Heart left ventricle (tissue), 16 donors: ENCODE measurements around the gene NUP58. TPM values are rescaled to one million over a fixed set of nuclear protein-coding genes. Genes with fewer than 3 reads are reported as not detected.

Experiments used
- ATAC-seq, 4 donors: fragments of 200-7000 bp; cut with Tn5 transposase; one replicate each; pipeline ENCODE4 v1.9.1; 2020 to 2022; ENCODE audit warnings: moderate library complexity in 4 of 4, mild to moderate bottlenecking in 3 of 4, moderate number of reproducible peaks in 1 of 4
- DNase-seq, 5 donors: peaks; one replicate each; pipeline ENCODE4 v3.0.0-alpha.2; 2020
- H3K27ac ChIP-seq, 12 donors: fragments of 200-600 bp; sonication (generic) in 4 of 12; one replicate each; pipeline versions ENCODE4 v1.5.0 to v1.8.0; 2016 to 2022; ENCODE audit warnings: mild to moderate bottlenecking in 2 of 12
- H3K27me3 ChIP-seq, 9 donors: fragments of 200-600 bp; sonication (generic) in 2 of 9; one replicate each; pipeline versions ENCODE4 v1.5.1 to v1.8.0; 2016 to 2022; ENCODE audit warnings: mild to moderate bottlenecking in 3 of 9
- H3K36me3 ChIP-seq, 9 donors: fragments of 200-600 bp; sonication (generic) in 2 of 9; one replicate each; pipeline versions ENCODE4 v1.5.0 to v1.8.0; 2018 to 2022; ENCODE audit warnings: mild to moderate bottlenecking in 2 of 9
- H3K4me1 ChIP-seq, 12 donors: fragments of 200-600 bp; sonication (generic) in 4 of 12; one replicate each; pipeline versions ENCODE4 v1.5.0 to v1.8.0; 2016 to 2022; ENCODE audit warnings: mild to moderate bottlenecking in 3 of 12
- H3K4me3 ChIP-seq, 12 donors: fragments of 200-600 bp; sonication (generic) in 4 of 12; one replicate each; pipeline versions ENCODE4 v1.5.0 to v1.8.0; 2017 to 2022; ENCODE audit warnings: mild to moderate bottlenecking in 9 of 12, moderate library complexity in 4 of 12
- H3K9me3 ChIP-seq, 12 donors: fragments of 200-600 bp; sonication (generic) in 4 of 12; one replicate each; pipeline versions ENCODE4 v1.5.0 to v1.8.0; 2016 to 2022; ENCODE audit warnings: mild to moderate bottlenecking in 1 of 12
- POLR2A ChIP-seq, 2 donors: fragments of 450-650 bp; IDR thresholded peaks; one replicate each; pipeline ENCODE4 v1.6.1; 2017; ENCODE audit warnings: antibody characterized with exemption in 2 of 2, mild to moderate bottlenecking in 2 of 2, moderate library complexity in 2 of 2
- WGBS, 4 donors: extraction: QIAGEN DNeasy Blood & Tissue Kit in 2 of 4; methylation state at CpG; one replicate each; pipeline versions ENCODE4 v1.1.5 to v1.1.7; 2013 to 2018; 5-methylcytosine and 5-hydroxymethylcytosine counted together
- intact Hi-C, 10 donors: fragments of 100-400 bp; cut with DNase I; formaldehyde crosslinking; loops; one replicate each; pipeline versions ENCODE4 v1.11.1 to v1.14.2; 2022
- polyA plus RNA-seq, 2 donors: library from polyadenylated mRNA; stranded (reverse); fragments of 200-250 nt; gene quantifications; one replicate each; pipeline ENCODE4 v1.2.3, GENCODE V29; 2013
- total RNA-seq, 9 donors: library from RNA; depleted of rRNA in 2 of 9; stranded (reverse); fragments of >200 nt in 2 of 9; fragmentation: NEBNext Ultra II Directional in 3 of 9; extraction: Animal tissue kit (Norgen Biotek cat#: 25700) in 3 of 9; gene quantifications; one replicate each; pipeline versions ENCODE4 v1.1.0 to v1.2.4, GENCODE V29; 2016 to 2023
- TF ChIP-seq, protein P1 (sequence below), 12 donors: fragments of 200-600 bp; sonication (generic) in 4 of 12; IDR thresholded peaks; one replicate each; pipeline versions ENCODE4 v1.5.0 to v1.8.0; 2018 to 2022; ENCODE audit warnings: antibody characterized with exemption in 12 of 12, mild to moderate bottlenecking in 5 of 12
- donor health status: ischemic (EF 13 %, LVEDD 7.1; RV severe dilation, severe dysfunction).
- donor health status: healthy with polysubstance abuse.
- donor health status: DM: no; HTN: yes; CAD: no.
- donor health status: DM: no; HTN: no; CAD: no.
- donor health status: ischemic (EF 25% LVEDD 6.9; RV normal size, moderate dysfunction).
- donor health status: ischemic (EF 25% LVEDD 5.7; RV mildly dilated, moderate dysfunction).
- donor health status: healthy.
- donor health status: DM: yes; HTN: yes; CAD: no.
- donor health status: ischemic (EF 35%, LVEDD 5.7; RV mildly dilated, moderate dysfunction).
- donor health status: nonischemic (EF 11% LVEDD 7.7; RV severe dilation, severe dysfunction).
- donor health status: DM: yes; HTN: yes; CAD: no.
- donor health status: PGD.
- donor health status: ischemic (EF 29% LVEDD 5.4; RV normal size, mild dysfunction).
- donor health status: nonischemic (EF 23%, LVEDD 6.1; RV moderate dilation, normal function).

NUP58 gene
- total and polyA plus RNA-seq, 11 donors, result 7.0 to 39.1 (median 24.2) TPM

DNA sequence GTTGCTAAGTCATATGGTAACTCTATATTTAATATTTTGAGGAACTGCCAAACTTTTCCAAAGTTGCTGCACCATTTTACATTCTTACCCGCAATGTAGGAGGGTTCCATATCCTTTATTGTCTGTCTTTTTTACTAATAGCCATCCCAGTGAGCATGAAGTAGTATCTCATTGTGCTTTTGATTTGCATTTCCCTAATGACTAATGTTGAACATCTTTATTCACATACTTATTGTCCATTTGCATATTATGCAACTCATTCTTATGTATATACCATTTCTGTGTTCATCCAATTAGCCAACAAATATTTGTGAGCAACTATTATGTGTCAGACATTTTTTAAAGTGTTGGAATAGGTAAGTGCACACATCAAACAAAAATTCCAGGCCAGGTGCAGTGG, 50.0 kb downstream of the NUP58 start:
- WGBS, 4 donors, result 91 to 98% (median 95%) methylated on average over 1 of the region's 1 CpG
- H3K4me1 ChIP-seq, result no peaks in the 10 kb centered on the region
- TF ChIP-seq, protein P1, sequence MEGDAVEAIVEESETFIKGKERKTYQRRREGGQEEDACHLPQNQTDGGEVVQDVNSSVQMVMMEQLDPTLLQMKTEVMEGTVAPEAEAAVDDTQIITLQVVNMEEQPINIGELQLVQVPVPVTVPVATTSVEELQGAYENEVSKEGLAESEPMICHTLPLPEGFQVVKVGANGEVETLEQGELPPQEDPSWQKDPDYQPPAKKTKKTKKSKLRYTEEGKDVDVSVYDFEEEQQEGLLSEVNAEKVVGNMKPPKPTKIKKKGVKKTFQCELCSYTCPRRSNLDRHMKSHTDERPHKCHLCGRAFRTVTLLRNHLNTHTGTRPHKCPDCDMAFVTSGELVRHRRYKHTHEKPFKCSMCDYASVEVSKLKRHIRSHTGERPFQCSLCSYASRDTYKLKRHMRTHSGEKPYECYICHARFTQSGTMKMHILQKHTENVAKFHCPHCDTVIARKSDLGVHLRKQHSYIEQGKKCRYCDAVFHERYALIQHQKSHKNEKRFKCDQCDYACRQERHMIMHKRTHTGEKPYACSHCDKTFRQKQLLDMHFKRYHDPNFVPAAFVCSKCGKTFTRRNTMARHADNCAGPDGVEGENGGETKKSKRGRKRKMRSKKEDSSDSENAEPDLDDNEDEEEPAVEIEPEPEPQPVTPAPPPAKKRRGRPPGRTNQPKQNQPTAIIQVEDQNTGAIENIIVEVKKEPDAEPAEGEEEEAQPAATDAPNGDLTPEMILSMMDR (IDR thresholded peaks at IDR 0.05), result no peak
- DNase-seq (no peak), ATAC-seq (no peak)
- H3K4me3 ChIP-seq, result no peak overlapping the region
- intact Hi-C loops, result no loop called here
- peaks cover 0 to 39% (median 0%) of the 10 kb centered on the region in 9 donors for H3K27me3 ChIP-seq
- H3K27ac ChIP-seq, result no peak overlapping the region
- no peaks in the 10 kb centered on the region for H3K9me3 ChIP-seq
- no peaks in the 10 kb centered on the region for H3K36me3 ChIP-seq

DNA sequence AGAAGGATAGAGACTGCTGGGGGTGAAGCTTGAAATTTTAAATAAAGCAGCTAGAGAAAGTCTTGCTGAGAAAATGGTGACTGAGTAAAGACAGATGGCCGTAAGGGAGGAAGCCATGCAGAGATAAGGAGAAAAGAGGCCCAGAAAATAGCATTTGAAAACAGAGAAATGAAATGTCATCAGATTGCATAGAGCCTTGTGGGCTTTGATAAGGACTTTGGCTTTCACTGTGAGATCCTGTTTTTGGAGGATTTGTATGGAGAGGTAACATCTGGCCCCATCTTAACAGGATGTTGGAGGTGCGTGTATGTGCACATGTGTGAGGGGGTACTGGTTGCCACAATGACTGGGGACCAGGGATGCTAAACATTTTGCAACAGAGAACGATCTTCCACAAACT, 50.8 kb downstream of the NUP58 start:
- Histone ChIP-seq H3K4me1 (no peaks in the 10 kb centered on the region), H3K27ac (no peak overlapping the region), H3K27me3 (peaks cover 0 to 40% (median 0%) of the 10 kb centered on the region in 9 donors), H3K9me3 (no peaks in the 10 kb centered on the region), H3K4me3 (no peak overlapping the region), H3K36me3 (no peaks in the 10 kb centered on the region)
- DNase-seq (no peak), ATAC-seq (no peak)
- 31 to 39% (median 36%) methylated on average over 3 of the region's 3 CpGs for WGBS, 4 donors
- intact Hi-C loops, result no loop called here
- TF ChIP-seq, protein P1 (IDR thresholded peaks at IDR 0.05), result no peak
- TF ChIP-seq POLR2A (IDR thresholded peaks at IDR 0.05), result no peak

DNA sequence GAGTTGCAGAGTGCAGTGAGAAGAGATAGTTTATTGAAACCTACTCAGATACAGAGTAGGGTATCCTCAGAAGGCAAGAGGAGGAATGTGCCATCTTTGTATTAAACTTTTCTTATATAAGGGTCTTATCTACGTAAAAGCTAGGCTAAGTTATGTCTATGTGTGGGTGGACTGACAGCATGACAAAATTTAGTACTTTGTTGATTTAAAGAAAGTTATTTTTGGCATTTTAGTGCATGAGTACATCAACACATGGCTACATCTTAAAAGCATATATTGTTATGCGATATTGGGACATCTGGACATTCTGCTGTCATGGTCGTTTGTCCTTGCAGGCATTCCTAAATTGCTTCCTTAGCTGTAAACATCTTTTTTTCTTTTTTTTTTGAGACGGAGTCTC, 51.4 kb downstream of the NUP58 start:
- TF ChIP-seq, protein P1 (IDR thresholded peaks at IDR 0.05), result no peak
- DNase-seq, result no peak
- WGBS, 4 donors, result 57 to 59% (median 59%) methylated on average over 4 of the region's 4 CpGs

DNA sequence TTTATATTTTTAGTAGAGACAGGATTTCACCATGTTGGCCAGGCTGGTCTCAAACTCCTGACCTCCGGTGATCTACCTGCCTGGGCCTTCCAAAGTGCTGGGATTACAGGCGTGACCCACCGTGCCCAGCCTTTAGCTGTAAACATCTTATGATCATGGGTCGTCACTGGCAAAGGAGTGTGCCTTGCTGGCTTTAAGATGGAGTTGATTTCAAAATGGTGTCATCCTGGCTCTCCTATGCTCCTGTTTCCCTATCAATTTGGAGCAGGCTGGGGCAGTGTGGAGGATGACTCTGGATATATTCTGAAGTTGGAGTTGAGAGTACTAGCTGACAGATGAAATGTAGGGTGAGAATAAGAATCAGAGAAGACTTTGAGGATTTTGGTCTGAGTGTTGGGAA, 51.9 kb downstream of the NUP58 start:
- no peak for ATAC-seq
- TF ChIP-seq, protein P1 (IDR thresholded peaks at IDR 0.05), result no peak
- no peak for TF ChIP-seq POLR2A (IDR thresholded peaks at IDR 0.05)
- DNase-seq, result no peak
- WGBS, 4 donors, result 84 to 93% (median 90%) methylated on average over 4 of the region's 4 CpGs
- H3K4me3 ChIP-seq, result no peak overlapping the region
- H3K9me3 ChIP-seq, result no peaks in the 10 kb centered on the region
- intact Hi-C loops, result no loop called here
- peaks cover 0 to 40% (median 0%) of the 10 kb centered on the region in 9 donors for H3K27me3 ChIP-seq
- H3K36me3 ChIP-seq, result no peaks in the 10 kb centered on the region
- no peak overlapping the region for H3K27ac ChIP-seq
- H3K4me1 ChIP-seq, result no peaks in the 10 kb centered on the region

More for the DNA sequence above, 51.4 kb downstream of the NUP58 start:
- Histone ChIP-seq H3K9me3 (no peaks in the 10 kb centered on the region), H3K36me3 (no peaks in the 10 kb centered on the region), H3K4me1 (no peaks in the 10 kb centered on the region), H3K4me3 (no peak overlapping the region), H3K27me3 (peaks cover 0 to 40% (median 0%) of the 10 kb centered on the region in 9 donors), H3K27ac (no peak overlapping the region)
- intact Hi-C loops, result no loop called here
- no peak for ATAC-seq
